ENCODE measurements around the gene PDCD2. TPM values are rescaled to one million over a fixed set of nuclear protein-coding genes. Genes with fewer than 3 reads are reported as not detected.

Gene PDCD2
- total and polyA plus RNA-seq, 9 of the 15 experiments (the other 6 are each of a cell fraction or from before 2014, with no cell fraction given), result 67.3 to 430 (median 318) TPM

- TF ChIP-seq RREB1 (CRISPR knock-in tag; IDR thresholded peaks at IDR 0.05) (no peak), KDM1A (IDR thresholded peaks at IDR 0.05) (peak; percentile 99), ZNF445 (CRISPR knock-in tag; IDR thresholded peaks at IDR 0.05; ENCODE audit: low read depth) (no peak), AFF1 (IDR thresholded peaks at IDR 0.05; ENCODE audit: low read depth in 1 of 2, partially characterized antibody in 2 of 2) (peak in 1 of 2 experiments; percentile 40), MTA2 (IDR thresholded peaks at IDR 0.05; ENCODE audit: low read depth) (no peak), PHTF2 (CRISPR knock-in tag; IDR thresholded peaks at IDR 0.05) (no peak), ZNF75A (CRISPR knock-in tag; IDR thresholded peaks at IDR 0.05) (no peak), SIN3A (IDR thresholded peaks at IDR 0.05; ENCODE audit: borderline replicate concordance in 2 of 2, control insufficient read depth in 1 of 2, low read depth in 2 of 2, low read length in 2 of 2) (peak in 1 of 2 experiments; percentile 66; a peak in 1 of 4 replicates), MLX (CRISPR knock-in tag; conservative IDR thresholded peaks at IDR 0.05) (0 out of 4 replicates have a peak, but pooled peaks of 1 of the 2 experiments have one; percentile 70), BCOR (IDR thresholded peaks at IDR 0.05) (peak; percentile 37; the same call in 1 of the 2 replicates), BHLHE40 (IDR thresholded peaks at IDR 0.05; ENCODE audit: low read length) (no peak), CEBPG (CRISPR knock-in tag; IDR thresholded peaks at IDR 0.05) (no peak; the same call in 1 of the 2 replicates), CEBPG (tag; conservative IDR thresholded peaks at IDR 0.05 in 1 of 2, IDR thresholded peaks at IDR 0.05 in 1 of 2) (peak; percentile 56 to 95; a peak in 3 of 4 replicates), USF1 (CRISPR knock-in tag; IDR thresholded peaks at IDR 0.05) (peak; percentile 72), TRIM24 (IDR thresholded peaks at IDR 0.05) (no peak), SRSF7 (optimal IDR thresholded peaks at IDR 0.05; ENCODE audit: low read depth, low read length) (no peak), ZC3H4 (CRISPR knock-in tag; IDR thresholded peaks at IDR 0.05; ENCODE audit: borderline replicate concordance) (0 out of 2 replicates have a peak, but pooled peaks have one; percentile 30)
These were observed 30.9 kb downstream of the PDCD2 start (continued) for GRCh38 chr6:170553534-170554012.

Measured in K562 (cell line).